ENCODE results near the gene MPO.

DNA sequence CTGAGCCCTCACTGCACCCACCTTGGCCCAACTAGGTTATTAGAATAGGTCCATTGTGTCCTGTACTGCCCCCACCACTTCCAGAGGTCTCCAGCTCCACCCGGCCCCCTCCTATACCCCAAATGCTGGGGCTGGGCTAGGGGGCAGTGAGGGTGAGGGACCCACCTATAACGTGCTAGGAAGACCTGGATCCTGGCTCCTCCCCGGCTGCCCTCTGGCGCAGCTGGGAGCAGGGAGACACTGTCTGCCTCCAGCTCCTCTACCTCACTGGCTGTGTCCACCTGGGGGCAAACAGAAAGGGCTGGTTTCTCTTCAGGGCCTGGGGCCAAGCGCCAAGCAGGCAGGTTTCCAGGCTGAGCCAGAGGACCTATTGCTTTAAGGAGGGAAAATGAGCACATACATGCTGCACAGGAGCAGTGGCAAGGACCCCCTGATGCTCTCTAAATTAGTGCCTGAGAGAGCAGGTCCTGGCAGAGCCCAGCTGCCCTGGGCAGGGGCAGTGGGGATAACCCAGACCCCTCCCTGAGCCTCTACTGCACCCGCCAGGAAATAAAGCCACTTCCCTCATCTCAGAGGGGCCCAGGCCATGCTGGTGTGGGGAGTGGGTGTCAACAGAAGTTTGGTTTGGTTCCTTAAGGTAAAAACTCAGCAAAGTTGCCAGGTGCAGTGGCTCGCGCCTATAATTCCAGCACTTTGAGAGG lies 35.7 kb upstream of the MPO start:
- TF ChIP-seq RAD51 (IDR thresholded peaks at IDR 0.05): no peak
- TF ChIP-seq, protein P1, sequence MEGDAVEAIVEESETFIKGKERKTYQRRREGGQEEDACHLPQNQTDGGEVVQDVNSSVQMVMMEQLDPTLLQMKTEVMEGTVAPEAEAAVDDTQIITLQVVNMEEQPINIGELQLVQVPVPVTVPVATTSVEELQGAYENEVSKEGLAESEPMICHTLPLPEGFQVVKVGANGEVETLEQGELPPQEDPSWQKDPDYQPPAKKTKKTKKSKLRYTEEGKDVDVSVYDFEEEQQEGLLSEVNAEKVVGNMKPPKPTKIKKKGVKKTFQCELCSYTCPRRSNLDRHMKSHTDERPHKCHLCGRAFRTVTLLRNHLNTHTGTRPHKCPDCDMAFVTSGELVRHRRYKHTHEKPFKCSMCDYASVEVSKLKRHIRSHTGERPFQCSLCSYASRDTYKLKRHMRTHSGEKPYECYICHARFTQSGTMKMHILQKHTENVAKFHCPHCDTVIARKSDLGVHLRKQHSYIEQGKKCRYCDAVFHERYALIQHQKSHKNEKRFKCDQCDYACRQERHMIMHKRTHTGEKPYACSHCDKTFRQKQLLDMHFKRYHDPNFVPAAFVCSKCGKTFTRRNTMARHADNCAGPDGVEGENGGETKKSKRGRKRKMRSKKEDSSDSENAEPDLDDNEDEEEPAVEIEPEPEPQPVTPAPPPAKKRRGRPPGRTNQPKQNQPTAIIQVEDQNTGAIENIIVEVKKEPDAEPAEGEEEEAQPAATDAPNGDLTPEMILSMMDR (IDR thresholded peaks at IDR 0.05 in 2 of 3, conservative IDR thresholded peaks at IDR 0.05 in 1 of 3; ENCODE audit: control insufficient read depth in 2 of 3, extremely low read depth in 1 of 3, insufficient read depth in 1 of 3, low read depth in 3 of 3, low read length in 3 of 3): no peak

Data from GM12878 (cell line).